Heart right ventricle (tissue), 16 donors: ENCODE results near the gene FOXJ1. TPM values are rescaled to one million over a fixed set of nuclear protein-coding genes. Genes with fewer than 3 reads are reported as not detected.

ENCODE experiments used
- ATAC-seq, 8 donors: fragments of 200-7000 bp; cut with Tn5 transposase; one replicate each; pipeline ENCODE4 v1.9.1; 2020; ENCODE audit warnings: mild to moderate bottlenecking in 8 of 8, moderate library complexity in 8 of 8, moderate number of reproducible peaks in 1 of 8
- DNase-seq, 2 donors: peaks; one replicate each; pipeline ENCODE4 v3.0.0-alpha.2; 2020
- H3K27ac ChIP-seq, 10 donors: fragments of 200-600 bp; sonication (generic) in 2 of 10; one replicate each; pipeline versions ENCODE4 v1.5.0 to v1.8.0; 2020 to 2022; ENCODE audit warnings: mild to moderate bottlenecking in 3 of 10
- H3K27me3 ChIP-seq, 7 donors: fragments of 200-600 bp; one replicate each; pipeline ENCODE4 v1.8.0; 2021 to 2022; ENCODE audit warnings: mild to moderate bottlenecking in 2 of 7
- H3K36me3 ChIP-seq, 9 donors: fragments of 200-600 bp; sonication (generic) in 1 of 9; one replicate each; pipeline versions ENCODE4 v1.5.0 to v1.8.0; 2020 to 2022; ENCODE audit warnings: mild to moderate bottlenecking in 2 of 9
- H3K4me1 ChIP-seq, 9 donors: fragments of 200-600 bp; sonication (generic) in 1 of 9; one replicate each; pipeline versions ENCODE4 v1.5.0 to v1.8.0; 2020 to 2022; ENCODE audit warnings: mild to moderate bottlenecking in 4 of 9
- H3K4me3 ChIP-seq, 10 donors: fragments of 200-600 bp; sonication (generic) in 2 of 10; one replicate each; pipeline versions ENCODE4 v1.5.0 to v1.8.0; 2020 to 2022; ENCODE audit warnings: mild to moderate bottlenecking in 7 of 10, moderate library complexity in 2 of 10
- H3K9me3 ChIP-seq, 11 donors: fragments of 200-600 bp in 10 of 11; sonication (generic) in 2 of 11; one replicate each; pipeline versions ENCODE4 v1.5.0 to v1.8.0; 2013 to 2022; ENCODE audit warnings: mild to moderate bottlenecking in 2 of 11, control low read depth in 1 of 11, moderate library complexity in 1 of 11
- CTCF ChIP-seq, 9 donors: fragments of 200-600 bp; sonication (generic) in 2 of 9; IDR thresholded peaks; one replicate each; pipeline versions ENCODE4 v1.5.0 to v1.8.0; 2021 to 2022; ENCODE audit warnings: antibody characterized with exemption in 9 of 9, mild to moderate bottlenecking in 5 of 9, moderate library complexity in 1 of 9
- WGBS, 2 donors: extraction: QIAGEN DNeasy Blood & Tissue Kit; methylation state at CpG; one replicate each; pipeline ENCODE4 v1.1.7; 2013; ENCODE audit warnings: inconsistent platforms in 1 of 2; 5-methylcytosine and 5-hydroxymethylcytosine counted together
- intact Hi-C, 10 donors: fragments of 100-400 bp; cut with DNase I; formaldehyde crosslinking; loops; one replicate each; pipeline versions ENCODE4 v1.11.1 to v1.14.2; 2022
- polyA plus RNA-seq, 2 donors: library from polyadenylated mRNA; stranded (reverse); fragments of 200-250 nt; gene quantifications; one replicate each; pipeline ENCODE4 v1.2.3, GENCODE V29; 2013
- total RNA-seq, 10 donors: library from RNA; stranded (reverse); fragmentation: NEBNext Ultra II Directional in 3 of 10; extraction: Animal tissue kit (Norgen Biotek cat#: 25700) in 3 of 10; gene quantifications; one replicate each; pipeline versions ENCODE4 v1.2.1 to v1.2.4, GENCODE V29; 2021 to 2023
- donor health status: Arrhythmogenic right ventricular cardiomyopathy.
- donor health status: ischemic (EF 13 %, LVEDD 7.1; RV severe dilation, severe dysfunction).
- donor health status: healthy with polysubstance abuse.
- donor health status: DM: no; HTN: yes; CAD: no.
- donor health status: DM: no; HTN: no; CAD: no.
- donor health status: ischemic (EF 25% LVEDD 6.9; RV normal size, moderate dysfunction).
- donor health status: ischemic (EF 25% LVEDD 5.7; RV mildly dilated, moderate dysfunction).
- donor health status: healthy.
- donor health status: DM: yes; HTN: yes; CAD: no.
- donor health status: Ischemic cardiomyopathy.
- donor health status: ischemic (EF 35%, LVEDD 5.7; RV mildly dilated, moderate dysfunction).
- donor health status: nonischemic (EF 11% LVEDD 7.7; RV severe dilation, severe dysfunction).
- donor health status: DM: yes; HTN: yes; CAD: no.
- donor health status: PGD.
- donor health status: ischemic (EF 29% LVEDD 5.4; RV normal size, mild dysfunction).
- donor health status: nonischemic (EF 23%, LVEDD 6.1; RV moderate dilation, normal function).

The FOXJ1 gene
- total and polyA plus RNA-seq, 12 donors = 0.03 TPM; not detected in 11

GRCh38 chr17:76122431-76123190 lies 18.4 kb downstream of the FOXJ1 start:
- no peaks in the 10 kb centered on the region for H3K36me3 ChIP-seq
- H3K27me3 ChIP-seq = no peaks in the 10 kb centered on the region
- H3K4me3 ChIP-seq = no peak overlapping the region
- H3K27ac ChIP-seq = no peak overlapping the region
- no peak for TF ChIP-seq CTCF (IDR thresholded peaks at IDR 0.05)
- WGBS, 2 donors = 90 to 92% methylated on average over 21 to 24 of the region's 24 CpGs
- no peak for ATAC-seq
- peaks cover 0 to 14% (median 6%) of the 10 kb centered on the region in 9 donors for H3K4me1 ChIP-seq
- intact Hi-C loops = loop anchor here in 7 of 10 donors (5.0 to 10.0 kb wide), 4 partner anchors 52 to 175 kb away; no protein-coding TSS in a partner anchor
- H3K9me3 ChIP-seq = no peaks in the 10 kb centered on the region
- no peak for DNase-seq

- peaks cover 0 to 14% (median 6%) of the 10 kb centered on the region in 9 donors for H3K4me1 ChIP-seq
- no peaks in the 10 kb centered on the region for H3K9me3 ChIP-seq
- 31 to 33% methylated on average over 37 to 42 of the region's 42 CpGs for WGBS, 2 donors
- no peaks in the 10 kb centered on the region for H3K36me3 ChIP-seq
- H3K4me3 ChIP-seq = peak overlapping the region; percentile 25 to 55 (median 50)
- H3K27ac ChIP-seq = peak overlapping the region in 4 of 10 donors; percentile 22 to 69 (median 42)
- no peaks in the 10 kb centered on the region for H3K27me3 ChIP-seq
- ATAC-seq = peak; percentile 25 to 63 (median 42)
- intact Hi-C loops = loop anchor here (1.0 to 10.0 kb wide), 12 partner anchors 25 to 177 kb away; no protein-coding TSS in a partner anchor
- DNase-seq = peak in 1 of 2 donors; percentile 31
- no peak for TF ChIP-seq CTCF (IDR thresholded peaks at IDR 0.05)
Measured at GRCh38 chr17:76121932-76122430, 19.1 kb downstream of the FOXJ1 start.

- Histone ChIP-seq H3K27me3 (no peaks in the 10 kb centered on the region), H3K36me3 (no peaks in the 10 kb centered on the region), H3K9me3 (no peaks in the 10 kb centered on the region), H3K4me3 (no peak overlapping the region), H3K4me1 (peaks cover 0 to 14% (median 6%) of the 10 kb centered on the region in 9 donors), H3K27ac (no peak overlapping the region)
- no peak for TF ChIP-seq CTCF (IDR thresholded peaks at IDR 0.05)
- ATAC-seq (no peak), DNase-seq (no peak)
- intact Hi-C loops = loop anchor here (1.0 to 10.0 kb wide), 13 partner anchors 26 to 178 kb away; no protein-coding TSS in a partner anchor
- WGBS, 2 donors = 91 to 94% methylated on average over 5 of the region's 5 CpGs
Measured at GRCh38 chr17:76120658-76121008, 20.4 kb downstream of the FOXJ1 start.

GRCh38 chr17:76119409-76120371 lies 21.4 kb downstream of the FOXJ1 start:
- H3K27ac ChIP-seq = no peak overlapping the region
- peaks cover 0 to 14% (median 6%) of the 10 kb centered on the region in 9 donors for H3K4me1 ChIP-seq
- WGBS, 2 donors = 83 to 85% methylated on average over 19 of the region's 19 CpGs
- ATAC-seq = no peak
- H3K27me3 ChIP-seq = no peaks in the 10 kb centered on the region
- no peak for DNase-seq
- TF ChIP-seq CTCF (IDR thresholded peaks at IDR 0.05) = no peak
- intact Hi-C loops = loop anchor here in 9 of 10 donors (1.0 to 10.0 kb wide), 11 partner anchors 27 to 179 kb away; no protein-coding TSS in a partner anchor
- H3K4me3 ChIP-seq = no peak overlapping the region
- H3K9me3 ChIP-seq = no peaks in the 10 kb centered on the region
- no peaks in the 10 kb centered on the region for H3K36me3 ChIP-seq
